WERI-Rb-1 (cell line): ENCODE data around the gene RAET1L.
A peak's percentile ranks its signal among the peaks of the same experiment; 100 is the strongest.

Source experiments
- DNase-seq: peaks from one replicate; pipeline ENCODE4 v3.0.0-alpha.2; 2020
- H3K27ac ChIP-seq: fragments of 250-450 bp; sonication (Bioruptor Pico); 2 replicates; pipeline ENCODE4 v1.5.1; 2020; ENCODE audit warnings: mild to moderate bottlenecking, moderate library complexity
- H3K27me3 ChIP-seq: fragments of 250-450 bp; sonication (Bioruptor Pico); 2 replicates; pipeline ENCODE4 v1.5.1; 2021; ENCODE audit warnings: mild to moderate bottlenecking, low read depth, moderate library complexity; ENCODE audit not compliant: insufficient read depth, severe bottlenecking
- H3K36me3 ChIP-seq: fragments of 250-450 bp; sonication (Bioruptor Pico); 2 replicates; pipeline ENCODE4 v1.5.1; 2020; ENCODE audit warnings: mild to moderate bottlenecking, moderate library complexity
- H3K4me3 ChIP-seq: 2 replicates; pipeline ENCODE4 v1.5.1; 2011; ENCODE audit warnings: low read depth, mild to moderate bottlenecking, control low read depth, low read length
- H3K9me3 ChIP-seq: fragments of 250-450 bp; sonication (Bioruptor Pico); 2 replicates; pipeline ENCODE4 v1.5.1; 2021; ENCODE audit warnings: mild to moderate bottlenecking, moderate library complexity; ENCODE audit not compliant: severe bottlenecking
- TF ChIP-seq, protein P1 (sequence below): IDR thresholded peaks from 2 replicates; pipeline ENCODE4 v1.5.1; 2011; ENCODE audit warnings: low read depth, mild to moderate bottlenecking, control low read depth, inconsistent platforms, low read length

Gene RAET1L

DNA sequence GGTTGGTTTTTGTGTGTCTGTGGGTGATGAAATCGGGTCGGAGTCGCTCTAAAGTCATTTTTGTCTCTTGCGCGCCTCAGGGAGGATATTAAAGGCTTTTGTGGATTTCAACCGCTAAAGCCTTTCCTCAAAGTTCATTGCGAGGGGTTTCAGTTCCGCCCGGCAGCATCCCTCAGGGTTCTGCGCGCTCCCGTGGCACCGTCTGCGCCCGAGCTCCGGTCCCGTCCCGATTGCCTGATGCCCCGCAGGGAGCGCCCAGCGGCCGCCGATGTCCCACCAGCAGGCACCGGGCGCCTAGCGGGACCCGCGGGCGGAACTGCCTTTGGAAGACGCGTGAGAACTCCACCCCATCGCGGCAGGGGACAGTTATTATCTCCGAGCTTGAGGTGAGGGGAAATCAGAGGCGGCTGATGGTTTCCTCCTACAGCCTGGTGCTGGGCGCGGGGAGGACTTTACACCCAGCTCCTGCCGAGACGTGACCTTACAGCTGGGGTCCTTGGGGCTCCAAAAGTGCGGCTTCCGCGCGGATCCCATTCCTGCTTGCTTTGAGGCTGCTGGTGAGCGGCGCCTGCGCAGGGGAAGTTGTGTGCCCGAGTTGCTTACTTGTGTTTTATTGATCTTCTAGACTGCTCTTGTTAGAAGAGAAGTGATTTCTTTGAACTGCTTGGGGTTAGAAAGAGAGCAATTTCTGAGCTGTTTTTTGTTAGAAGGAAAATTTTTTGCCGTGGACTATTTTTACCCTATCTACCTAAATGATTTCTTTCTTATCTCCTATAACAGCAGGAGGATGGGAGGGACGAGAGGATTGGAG is 34.5 kb downstream of the RAET1L start:
- Histone ChIP-seq H3K4me3 (peak overlapping the region; percentile 41), H3K27ac (no peak overlapping the region), H3K36me3 (no peaks in the 10 kb centered on the region), H3K27me3 (peaks cover 63% of the 10 kb centered on the region), H3K9me3 (peaks cover 2% of the 10 kb centered on the region)
- TF ChIP-seq, protein P1, sequence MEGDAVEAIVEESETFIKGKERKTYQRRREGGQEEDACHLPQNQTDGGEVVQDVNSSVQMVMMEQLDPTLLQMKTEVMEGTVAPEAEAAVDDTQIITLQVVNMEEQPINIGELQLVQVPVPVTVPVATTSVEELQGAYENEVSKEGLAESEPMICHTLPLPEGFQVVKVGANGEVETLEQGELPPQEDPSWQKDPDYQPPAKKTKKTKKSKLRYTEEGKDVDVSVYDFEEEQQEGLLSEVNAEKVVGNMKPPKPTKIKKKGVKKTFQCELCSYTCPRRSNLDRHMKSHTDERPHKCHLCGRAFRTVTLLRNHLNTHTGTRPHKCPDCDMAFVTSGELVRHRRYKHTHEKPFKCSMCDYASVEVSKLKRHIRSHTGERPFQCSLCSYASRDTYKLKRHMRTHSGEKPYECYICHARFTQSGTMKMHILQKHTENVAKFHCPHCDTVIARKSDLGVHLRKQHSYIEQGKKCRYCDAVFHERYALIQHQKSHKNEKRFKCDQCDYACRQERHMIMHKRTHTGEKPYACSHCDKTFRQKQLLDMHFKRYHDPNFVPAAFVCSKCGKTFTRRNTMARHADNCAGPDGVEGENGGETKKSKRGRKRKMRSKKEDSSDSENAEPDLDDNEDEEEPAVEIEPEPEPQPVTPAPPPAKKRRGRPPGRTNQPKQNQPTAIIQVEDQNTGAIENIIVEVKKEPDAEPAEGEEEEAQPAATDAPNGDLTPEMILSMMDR = no peak
- peak; percentile 32 for DNase-seq

DNA sequence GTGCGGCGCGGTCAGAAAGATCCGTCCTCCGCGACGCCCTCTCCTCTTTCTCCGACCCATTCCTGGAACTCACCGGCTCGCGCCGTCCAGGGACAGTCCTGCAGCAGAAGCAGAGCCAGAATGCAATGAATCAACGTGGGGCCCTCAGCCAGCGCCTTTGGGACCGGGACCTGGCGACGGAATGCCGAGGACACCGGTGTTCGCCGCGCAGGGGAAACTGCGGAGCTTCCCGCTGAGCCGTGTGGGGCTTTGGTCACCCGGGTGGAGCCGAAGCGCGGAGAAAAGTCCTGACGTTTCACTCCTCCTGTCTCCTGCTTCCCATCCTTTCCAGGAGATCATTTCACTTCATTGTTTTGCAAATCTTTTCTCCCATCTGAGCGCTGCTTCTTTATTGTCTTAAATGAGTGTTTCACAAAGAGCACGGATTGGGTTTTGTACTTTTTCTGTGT is 35.1 kb downstream of the RAET1L start:
- H3K4me3 ChIP-seq = peak overlapping the region; percentile 41
- no peaks in the 10 kb centered on the region for H3K36me3 ChIP-seq
- TF ChIP-seq, protein P1 = no peak
- DNase-seq = no peak
- peaks cover 70% of the 10 kb centered on the region for H3K27me3 ChIP-seq
- H3K9me3 ChIP-seq = peaks cover 2% of the 10 kb centered on the region
- no peak overlapping the region for H3K27ac ChIP-seq

DNA sequence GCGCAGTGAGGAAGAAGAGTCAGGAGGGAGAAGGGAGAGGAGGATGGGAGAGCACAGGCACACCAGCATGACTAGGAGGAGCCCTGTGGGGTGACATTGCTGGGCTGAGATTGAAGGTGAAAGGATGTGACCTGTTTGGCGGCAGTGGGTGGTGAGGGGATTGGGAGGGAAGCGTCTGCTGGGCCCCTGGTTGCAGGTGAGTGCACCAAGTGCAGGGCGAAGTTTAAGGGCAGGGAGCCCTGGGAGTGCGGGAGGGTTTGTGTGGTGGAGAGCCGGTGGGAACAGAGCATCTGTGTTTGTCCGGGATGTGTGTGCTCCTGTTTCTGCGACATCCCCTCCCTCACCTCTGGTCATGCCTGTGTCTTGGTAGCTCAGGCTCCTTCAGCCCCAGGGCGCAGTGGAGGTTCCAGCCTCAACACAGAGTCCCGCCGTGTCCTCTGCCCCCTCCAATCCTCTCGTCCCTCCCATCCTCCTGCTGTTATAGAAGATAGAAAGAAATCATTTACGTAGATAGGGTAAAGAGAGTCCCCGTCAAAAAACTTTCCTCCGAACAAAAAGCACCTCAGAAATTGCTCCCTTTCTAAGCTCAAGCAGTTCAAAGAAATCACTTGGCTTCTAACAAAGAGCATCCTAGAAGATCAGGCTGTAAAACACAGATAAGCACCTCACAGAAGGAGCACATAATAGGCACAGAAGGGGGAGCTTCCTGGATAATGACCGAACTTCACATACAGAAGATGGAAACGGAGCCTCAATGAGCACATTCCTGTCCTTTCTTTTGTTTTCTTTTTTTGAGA is 36.6 kb downstream of the RAET1L start:
- H3K9me3 ChIP-seq = peaks cover 2% of the 10 kb centered on the region
- H3K4me3 ChIP-seq = no peak overlapping the region
- TF ChIP-seq, protein P1 = no peak
- H3K36me3 ChIP-seq = no peaks in the 10 kb centered on the region
- H3K27ac ChIP-seq = no peak overlapping the region
- H3K27me3 ChIP-seq = peaks cover 77% of the 10 kb centered on the region
- DNase-seq = no peak

DNA sequence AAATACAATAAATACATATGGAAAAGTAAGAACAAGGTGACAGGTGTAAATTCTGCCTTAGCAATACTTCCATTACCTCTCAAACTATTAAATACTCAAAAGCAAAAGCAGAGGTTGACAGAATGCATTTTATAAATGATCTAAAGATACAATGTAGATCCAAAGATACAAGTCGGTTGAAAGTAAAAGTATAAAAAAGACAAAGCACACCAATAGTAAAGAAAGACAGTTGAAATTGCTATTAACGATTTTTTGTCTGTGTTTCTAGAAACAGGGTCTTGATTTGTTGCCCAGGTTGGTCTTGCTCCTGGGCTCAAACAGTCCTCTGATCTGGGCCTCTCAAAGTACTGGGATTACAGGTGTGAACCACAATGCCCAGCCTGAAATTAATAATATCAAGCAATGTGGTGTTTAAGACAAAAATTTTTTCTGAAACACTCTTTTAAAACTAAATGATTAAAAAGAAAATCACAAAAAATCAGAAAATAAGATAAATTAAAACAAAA is 37.7 kb downstream of the RAET1L start:
- no peaks in the 10 kb centered on the region for H3K36me3 ChIP-seq
- H3K27me3 ChIP-seq = peaks cover 80% of the 10 kb centered on the region
- H3K9me3 ChIP-seq = peaks cover 2% of the 10 kb centered on the region
- H3K27ac ChIP-seq = no peak overlapping the region
- H3K4me3 ChIP-seq = no peak overlapping the region
- TF ChIP-seq, protein P1 = no peak
- no peak for DNase-seq

DNA sequence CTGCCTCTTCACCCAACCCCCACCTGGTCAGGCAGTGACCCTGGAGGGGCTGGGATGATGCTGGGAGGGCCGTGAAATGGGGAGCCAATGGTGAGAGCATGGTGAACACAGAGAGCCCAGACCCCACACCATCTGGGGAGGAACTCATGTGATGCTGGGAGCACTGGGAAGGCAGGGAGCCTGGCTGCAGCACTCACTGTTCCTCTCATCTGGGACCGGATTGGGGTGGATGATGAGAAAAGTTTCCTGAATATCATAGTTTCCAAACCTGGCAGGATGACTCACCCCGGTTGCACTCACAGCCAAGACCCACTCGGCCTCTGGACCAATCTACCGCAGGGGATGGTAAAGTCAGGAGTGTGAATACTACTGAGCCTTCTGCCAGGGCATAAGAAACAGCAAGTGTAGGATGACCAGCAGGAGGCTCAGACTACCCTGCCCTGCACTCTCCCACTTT is 39.8 kb downstream of the RAET1L start:
- Histone ChIP-seq H3K27ac (no peak overlapping the region), H3K4me3 (no peak overlapping the region), H3K36me3 (no peaks in the 10 kb centered on the region), H3K27me3 (peaks cover 78% of the 10 kb centered on the region), H3K9me3 (peaks cover 2% of the 10 kb centered on the region)
- TF ChIP-seq, protein P1 = no peak
- no peak for DNase-seq
